Pons (tissue), 1 donor: ENCODE data around the gene AP4E1.
"Not testable (repeated sequence)": the region's sequence is repeated elsewhere in the genome, so short reads cannot be mapped to it uniquely, and the experiment has no call there.

ENCODE experiments used
- DNase-seq: peaks from one replicate; pipeline ENCODE4 v3.0.0-alpha.2; 2016; ENCODE audit warnings: low spot score

The AP4E1 gene

DNA sequence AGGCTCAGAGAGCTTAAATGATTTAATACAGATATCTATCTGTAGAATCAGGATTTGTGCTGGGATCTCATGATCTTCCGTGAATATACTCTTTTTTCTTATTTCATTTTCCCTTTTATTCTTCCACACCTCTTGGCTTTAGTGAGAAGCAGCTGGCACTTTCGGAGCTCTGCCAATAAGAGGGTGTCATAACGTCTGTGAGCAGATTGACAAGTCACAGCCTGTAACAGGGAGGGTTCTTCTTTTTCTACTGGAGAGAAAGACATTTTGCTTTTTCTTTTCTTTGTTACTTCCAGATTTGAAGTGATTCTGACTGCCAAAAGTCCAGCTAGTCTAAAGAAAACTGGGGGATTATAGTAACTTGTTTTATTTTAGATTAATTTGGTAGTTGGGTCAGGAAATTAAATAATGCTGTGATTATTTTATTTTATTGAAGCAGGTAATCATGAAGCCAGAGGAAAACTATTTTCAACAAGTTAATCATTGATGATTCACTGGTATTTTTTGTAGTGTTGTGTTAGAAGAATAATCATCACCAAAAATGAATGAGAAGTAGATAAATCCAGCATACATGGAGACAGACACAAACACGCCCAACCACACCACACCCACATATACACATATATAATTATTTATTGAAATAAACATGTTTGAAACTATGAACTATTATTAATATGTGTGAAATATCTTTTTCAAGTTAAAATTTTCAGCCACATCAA is 116.4 kb downstream of the AP4E1 start:
- DNase-seq: peak; percentile 38

DNA sequence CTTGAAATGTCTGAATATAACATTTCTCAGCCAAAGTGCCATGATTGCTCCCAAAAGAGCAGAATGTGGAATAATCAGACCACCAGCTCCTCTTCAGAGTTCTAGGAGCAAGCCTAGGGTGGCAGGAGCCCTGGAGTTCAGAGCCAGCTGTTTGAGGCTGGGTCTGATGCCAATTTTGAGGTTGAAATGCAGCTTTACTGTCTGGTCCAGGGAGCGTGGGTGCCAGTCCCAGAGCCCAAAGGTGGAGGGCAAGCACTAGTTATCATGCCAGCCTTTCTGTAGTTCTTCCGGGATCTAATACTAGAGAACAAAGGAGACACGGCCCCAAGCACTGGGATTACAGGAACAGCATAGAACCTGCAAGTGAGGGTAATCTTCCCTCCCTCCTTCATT is 117.0 kb downstream of the AP4E1 start:
- no peak for DNase-seq

DNA sequence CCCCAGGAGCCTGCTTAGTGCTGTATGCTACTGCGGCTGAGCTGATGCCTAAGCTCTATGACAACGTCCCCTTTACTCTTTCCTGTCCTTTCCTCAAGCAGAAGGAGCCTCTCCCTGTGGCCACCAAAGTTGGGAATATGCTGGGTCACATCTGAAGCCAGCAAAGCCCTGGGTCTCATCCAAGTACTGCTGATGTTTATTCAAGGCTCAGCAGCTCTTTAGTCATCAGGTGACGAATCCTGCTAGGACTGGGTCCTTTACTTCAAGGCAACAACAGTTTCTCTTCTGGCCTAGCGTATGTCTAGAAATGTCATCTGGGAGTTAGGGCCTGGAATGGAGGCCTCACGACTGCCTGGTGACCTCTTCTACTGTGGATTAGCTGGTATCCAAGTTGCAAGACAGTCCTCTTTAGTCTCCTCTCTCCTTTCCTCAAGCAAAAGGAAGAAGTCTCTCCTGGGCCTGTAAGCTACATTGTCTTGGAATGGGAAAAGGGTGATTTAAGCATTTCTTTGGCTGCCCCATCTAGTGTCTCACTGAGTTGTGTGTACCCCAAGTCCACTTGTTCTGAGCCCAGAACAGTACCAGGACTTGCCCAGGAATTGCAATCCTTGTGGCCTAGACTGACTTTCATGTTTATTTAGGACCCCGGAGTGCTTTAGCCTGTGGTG is 122.3 kb downstream of the AP4E1 start:
- no peak for DNase-seq

DNA sequence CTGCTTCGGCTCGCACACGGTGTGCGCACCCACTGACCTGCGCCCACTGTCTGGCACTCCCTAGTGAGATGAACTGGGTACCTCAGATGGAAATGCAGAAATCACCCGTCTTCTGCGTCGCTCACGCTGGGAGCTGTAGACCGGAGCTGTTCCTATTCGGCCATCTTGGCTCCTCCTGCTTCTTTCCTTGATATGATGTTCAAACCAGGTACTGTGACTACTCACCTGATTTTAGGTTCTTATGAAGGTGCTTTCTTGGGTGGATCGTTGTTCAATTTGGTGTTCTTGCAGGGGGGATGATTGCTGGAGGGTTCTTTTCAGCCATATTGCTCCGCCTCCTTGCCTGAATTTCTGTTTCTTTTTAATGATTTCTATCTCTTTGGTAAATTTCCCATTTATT is 129.0 kb downstream of the AP4E1 start:
- DNase-seq: not testable (repeated sequence)

DNA sequence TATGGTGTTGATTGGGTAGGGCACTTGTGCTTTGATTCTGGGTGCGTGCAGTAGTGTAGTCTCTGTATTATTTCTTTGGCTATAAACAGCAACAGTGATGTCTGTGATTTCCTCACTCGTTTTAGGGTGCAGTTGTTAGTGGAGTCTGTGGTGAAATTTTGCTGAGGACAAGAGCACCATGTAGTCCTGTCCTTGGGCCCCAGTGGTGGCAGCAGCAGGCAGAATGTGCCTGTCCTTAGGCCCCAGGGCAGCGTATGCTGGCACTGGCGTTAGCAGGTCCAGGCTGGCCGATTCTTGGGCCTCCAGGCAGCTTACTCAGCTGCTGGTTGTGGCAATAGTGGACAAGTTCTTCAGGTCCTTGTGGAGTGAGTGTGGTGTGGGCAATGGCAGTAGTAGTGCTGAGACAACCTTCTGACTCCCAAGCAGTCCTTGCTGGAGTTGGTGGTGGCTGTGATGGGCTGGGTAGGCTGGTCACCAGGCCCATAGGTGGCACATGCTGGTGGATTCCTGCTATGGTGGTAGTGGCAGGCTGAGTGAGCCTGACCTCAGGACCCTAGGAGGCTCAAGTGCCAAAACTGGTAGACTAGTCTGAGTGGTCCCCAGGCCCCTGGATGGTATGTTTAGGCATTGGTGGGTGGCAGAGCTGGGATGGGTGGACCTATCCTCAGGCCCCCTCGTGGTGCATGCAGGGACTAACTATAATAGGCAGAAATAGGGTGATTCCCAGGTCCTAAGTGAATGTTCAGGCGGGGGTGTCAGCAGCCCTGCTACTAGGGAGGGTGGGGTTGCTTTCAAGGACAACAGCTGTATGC is 129.9 kb downstream of the AP4E1 start:
- no peak for DNase-seq

DNA sequence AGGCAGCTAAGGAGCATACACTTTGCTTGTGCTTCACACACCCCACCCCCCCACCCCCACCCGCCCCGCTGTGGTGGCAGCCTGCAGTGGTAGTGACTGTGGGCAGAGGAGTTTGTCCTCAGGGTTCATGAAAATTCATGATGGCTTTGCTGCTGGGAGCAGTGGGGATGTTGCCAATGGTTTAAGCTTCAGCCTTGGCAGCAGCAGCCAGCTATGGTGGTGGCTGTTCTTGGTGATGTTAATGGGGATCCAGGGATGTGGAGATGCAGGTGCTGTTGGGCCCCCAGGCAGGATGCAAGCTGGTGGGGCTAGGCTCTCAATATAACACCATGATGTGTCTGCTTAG is 130.5 kb downstream of the AP4E1 start:
- no peak for DNase-seq

DNA sequence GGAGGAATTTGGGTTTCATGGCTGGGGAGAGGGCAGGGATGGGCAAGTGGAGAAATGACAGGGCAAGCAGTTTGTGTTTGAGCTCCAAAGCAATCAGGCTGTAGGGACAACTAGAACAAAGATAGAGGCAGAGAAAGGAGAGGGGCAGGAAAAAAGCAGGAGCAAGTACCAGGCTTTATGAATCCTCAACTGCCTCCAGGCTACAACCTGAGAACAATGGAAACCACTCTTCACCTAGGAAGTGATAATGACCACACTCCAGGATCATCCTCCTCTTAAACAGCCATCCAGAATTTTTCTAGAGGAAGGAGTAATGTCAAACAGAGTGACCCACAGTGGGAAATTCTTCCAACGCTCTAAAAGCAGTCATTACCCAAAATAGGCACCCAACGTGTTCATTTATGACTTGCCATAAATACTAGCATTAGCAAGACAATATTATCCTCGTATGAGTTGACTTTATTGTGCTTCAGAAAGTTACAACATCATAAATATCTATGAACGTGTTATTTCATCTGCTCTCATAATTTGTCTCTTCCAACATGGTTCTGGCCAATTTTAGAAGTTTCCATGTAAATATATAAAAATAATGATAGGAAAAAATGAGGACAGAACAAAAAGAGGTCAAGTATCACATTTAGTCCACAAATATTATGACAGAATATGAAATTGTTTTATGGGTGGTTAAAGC is 135.7 kb downstream of the AP4E1 start:
- DNase-seq: no peak

DNA sequence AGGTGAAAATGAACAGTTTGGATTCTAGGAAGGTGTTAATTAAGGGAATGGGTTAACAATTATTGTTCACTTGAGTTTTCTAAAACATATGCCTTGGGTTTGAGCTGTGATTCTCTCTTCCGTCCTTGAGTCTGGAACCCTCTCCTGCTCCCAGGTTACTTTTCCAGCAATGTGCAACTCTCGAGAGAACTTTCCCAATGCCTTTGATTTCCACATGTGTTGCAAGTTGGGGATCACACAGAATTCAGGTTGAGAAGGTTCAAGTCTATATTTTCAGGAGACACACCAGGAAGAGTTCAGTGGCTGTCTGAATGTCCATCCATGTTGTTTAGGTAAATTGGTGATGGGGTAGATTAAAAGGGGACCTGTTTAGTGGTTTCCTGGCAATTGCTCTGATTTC is 137.5 kb downstream of the AP4E1 start:
- DNase-seq: no peak

DNA sequence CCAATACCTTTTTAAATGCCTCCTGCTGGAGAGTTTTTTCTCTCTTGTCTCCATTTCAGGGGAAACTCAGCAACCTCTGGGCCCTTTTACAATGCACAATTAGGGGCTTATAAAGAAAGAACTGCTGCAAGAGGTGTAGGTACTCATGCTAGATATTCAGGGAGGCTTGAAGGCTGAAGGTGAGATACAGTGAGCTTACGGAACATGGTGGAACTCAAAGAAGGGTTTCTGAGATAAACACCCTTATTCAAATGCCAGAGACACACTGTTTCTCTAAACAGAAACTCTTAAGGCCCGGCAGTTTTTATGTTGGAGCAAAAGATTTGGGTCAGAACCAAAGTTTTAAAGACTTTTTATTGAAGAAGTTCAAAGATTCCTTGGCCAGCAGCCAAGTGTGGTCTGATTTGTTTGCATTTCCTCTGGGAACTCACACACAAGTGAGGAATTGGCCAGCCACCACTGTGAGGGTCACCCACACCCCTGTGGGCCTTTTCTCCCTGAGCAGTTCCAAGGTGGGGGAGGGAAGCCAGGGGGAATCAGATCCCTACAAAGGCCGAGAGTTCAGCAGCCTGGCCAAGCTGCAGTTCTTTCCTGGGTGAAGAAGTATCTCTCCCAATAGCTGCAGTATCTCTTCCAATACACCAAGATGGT is 138.4 kb downstream of the AP4E1 start:
- peak; percentile 41 for DNase-seq

DNA sequence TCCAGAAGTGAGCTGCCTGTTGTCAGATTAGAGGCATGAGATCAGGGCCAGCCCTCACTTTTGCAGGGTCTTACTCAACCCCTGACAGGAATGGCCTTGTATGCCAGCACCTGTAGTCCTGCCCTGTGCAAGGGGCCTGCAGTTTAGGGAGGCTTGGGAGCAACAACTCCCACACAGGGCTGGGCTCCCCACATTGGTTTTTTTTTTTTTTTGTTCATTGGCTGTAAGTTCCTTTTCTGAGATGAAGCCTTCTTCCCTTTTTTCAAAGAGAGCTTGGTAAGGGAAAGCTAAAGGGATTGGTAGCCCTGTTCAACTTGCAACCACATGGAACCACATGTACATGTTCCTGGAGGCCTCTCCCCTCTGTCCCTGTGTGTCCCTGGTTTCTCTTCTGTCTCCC is 139.8 kb downstream of the AP4E1 start:
- no peak for DNase-seq

DNA sequence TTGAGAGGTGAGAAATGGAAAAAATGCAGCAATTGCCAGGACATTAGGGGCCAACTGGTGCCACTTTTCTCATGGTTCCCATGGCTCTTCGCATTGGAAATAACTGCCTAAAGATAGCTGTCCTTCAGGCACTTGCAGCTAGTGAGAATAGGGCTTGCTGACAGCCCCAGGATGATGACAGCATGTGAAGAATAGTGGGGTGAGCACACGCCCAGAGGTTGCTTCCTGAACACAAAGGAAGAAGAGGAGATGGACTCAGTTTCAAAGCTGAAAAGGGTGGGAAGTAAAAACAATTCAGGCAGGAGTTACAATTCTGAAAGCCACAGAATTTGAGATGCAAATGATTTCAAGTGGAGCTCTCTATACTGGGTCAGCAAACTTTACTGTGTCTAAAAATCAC is 140.6 kb downstream of the AP4E1 start:
- DNase-seq: no peak

DNA sequence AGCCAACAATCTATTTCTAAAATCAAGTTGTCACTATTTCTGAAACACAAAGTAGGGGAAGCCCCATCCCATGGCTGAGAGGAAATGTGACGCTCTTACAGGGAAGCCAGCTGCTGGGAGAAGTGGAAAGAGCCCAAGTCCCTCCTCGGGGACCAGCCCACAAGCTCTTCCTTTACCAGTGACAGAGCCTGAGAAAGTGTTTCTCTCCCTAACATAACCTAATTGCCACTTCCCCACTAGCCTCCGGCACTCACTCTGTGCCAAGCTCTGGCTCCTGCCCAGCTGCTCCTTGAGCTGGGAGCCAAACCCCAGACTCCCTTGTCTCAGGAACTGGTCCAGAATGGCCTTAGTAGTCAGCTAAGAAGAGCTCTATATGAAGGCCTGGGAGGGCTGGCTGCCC is 143.3 kb downstream of the AP4E1 start:
- peak; percentile 53 for DNase-seq

DNA sequence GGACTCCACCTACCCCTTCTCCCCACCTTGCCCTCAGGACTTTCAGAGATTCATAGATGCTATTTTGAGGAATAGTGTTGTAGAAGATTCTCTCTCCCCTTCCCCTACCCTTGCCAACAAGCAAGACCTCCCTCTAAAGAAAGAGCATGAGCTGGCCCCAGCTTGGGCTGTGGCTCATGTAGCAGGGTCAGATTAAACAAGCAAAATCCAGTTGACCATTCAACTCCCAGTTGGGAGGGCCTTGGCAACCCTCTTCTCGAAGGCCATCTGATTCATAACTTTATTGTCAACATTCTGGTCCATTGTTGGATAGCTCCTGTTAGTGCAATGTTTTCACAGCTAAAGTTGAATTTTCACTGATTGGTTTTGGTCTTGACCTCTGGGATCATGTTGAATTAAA is 145.1 kb downstream of the AP4E1 start:
- no peak for DNase-seq

DNA sequence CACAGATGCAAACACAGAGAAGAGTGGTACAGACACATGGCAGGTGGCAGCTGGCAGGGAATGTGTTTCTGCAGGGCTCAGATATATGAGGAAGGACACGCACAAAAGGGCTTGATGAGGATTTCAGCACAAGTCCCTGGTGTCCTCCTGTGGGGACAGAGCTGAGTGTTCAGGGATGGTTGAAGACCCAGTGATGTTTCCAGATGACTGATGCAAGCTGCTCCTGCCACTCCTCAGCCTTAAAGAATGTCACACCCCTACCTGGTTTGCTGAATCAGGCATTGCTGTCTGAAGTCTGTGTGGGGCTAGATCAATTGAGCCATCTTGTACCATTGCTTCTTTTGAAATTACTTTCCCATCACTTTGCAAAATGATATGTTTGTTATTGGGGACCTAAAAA is 146.1 kb downstream of the AP4E1 start:
- DNase-seq: no peak
